A673 (cell line): ENCODE results near the gene NAA40.

Experiments
- CTCF ChIP-seq: fragments of 300-800, 200-600 bp; sonication (generic); conservative IDR thresholded peaks from 2 replicates; pipeline ENCODE4 v1.5.1; 2017; ENCODE audit warnings: low read depth, mild to moderate bottlenecking, antibody characterized with exemption, low read length, moderate library complexity, mixed read lengths
- EZH2 ChIP-seq: fragments of 200-600 bp; sonication (generic); IDR thresholded peaks from 2 replicates; pipeline ENCODE4 v1.6.1; 2017; ENCODE audit warnings: borderline replicate concordance, low read depth, mild to moderate bottlenecking, mixed read lengths, antibody characterized with exemption, low read length; ENCODE audit not compliant: poor library complexity, severe bottlenecking

- no peak for TF ChIP-seq CTCF
- TF ChIP-seq EZH2: no peak
These were observed 18.5 kb upstream of the NAA40 start for GRCh38 chr11:63920126-63920938.
